PFSK-1 (cell line): ENCODE measurements around the gene CTNNBL1.

Experiments used
- FOXP2 ChIP-seq: optimal IDR thresholded peaks from 2 replicates; pipeline ENCODE3; 2011; ENCODE audit warnings: borderline replicate concordance, control low read depth, inconsistent platforms; ENCODE audit not compliant: insufficient read depth; ENCODE audit errors: extremely low read length, extremely low read depth
- POLR2AphosphoS5 ChIP-seq: IDR thresholded peaks from 2 replicates; pipeline ENCODE4 v1.6.1; 2012; ENCODE audit warnings: low read depth, mild to moderate bottlenecking, control low read depth, low read length, moderate library complexity
- REST ChIP-seq, 2 experiments: IDR thresholded peaks; 2 replicates each; pipeline versions ENCODE4 v1.6.1 to v1.8.0; 2011 to 2012; ENCODE audit warnings: low read depth in 2 of 2, low read length in 2 of 2, control low read depth in 1 of 2, inconsistent platforms in 1 of 2, mild to moderate bottlenecking in 1 of 2, moderate library complexity in 1 of 2; ENCODE audit not compliant: insufficient read depth in 1 of 2
- SIN3A ChIP-seq: IDR thresholded peaks from 2 replicates; pipeline ENCODE4 v1.6.1; 2012; ENCODE audit warnings: mild to moderate bottlenecking, low read length, moderate library complexity, borderline replicate concordance; ENCODE audit not compliant: insufficient read depth
- TAF1 ChIP-seq: IDR thresholded peaks from 2 replicates; pipeline ENCODE4 v1.6.1; 2012; ENCODE audit warnings: low read length, control low read depth, borderline replicate concordance; ENCODE audit not compliant: insufficient read depth

CTNNBL1 gene

GRCh38 chr20:37758332-37758731 lies 64.5 kb downstream of the CTNNBL1 start:
- TF ChIP-seq REST (IDR thresholded peaks at IDR 0.05; ENCODE audit: insufficient read depth in 1 of 2, low read depth in 2 of 2, low read length in 2 of 2) (no peak), SIN3A (no peak), FOXP2 (no peak), TAF1 (no peak), POLR2AphosphoS5 (no peak)

- TF ChIP-seq SIN3A (no peak), POLR2AphosphoS5 (no peak), REST (IDR thresholded peaks at IDR 0.05; ENCODE audit: insufficient read depth in 1 of 2, low read depth in 2 of 2, low read length in 2 of 2) (no peak), FOXP2 (no peak), TAF1 (no peak)
Observed at GRCh38 chr20:37759052-37759553, 65.3 kb downstream of the CTNNBL1 start.

GRCh38 chr20:37759761-37760209 lies 66.0 kb downstream of the CTNNBL1 start:
- TF ChIP-seq REST (IDR thresholded peaks at IDR 0.05; ENCODE audit: insufficient read depth in 1 of 2, low read depth in 2 of 2, low read length in 2 of 2) (no peak), SIN3A (no peak), FOXP2 (no peak), TAF1 (no peak), POLR2AphosphoS5 (no peak)

- TF ChIP-seq SIN3A, result no peak
- no peak for TF ChIP-seq TAF1
- no peak for TF ChIP-seq FOXP2
- no peak for TF ChIP-seq REST (IDR thresholded peaks at IDR 0.05; ENCODE audit: insufficient read depth in 1 of 2, low read depth in 2 of 2, low read length in 2 of 2)
- no peak for TF ChIP-seq POLR2AphosphoS5
Observed at GRCh38 chr20:37760322-37760721, 66.5 kb downstream of the CTNNBL1 start.
